NCI-H345 treated with DMSO at 0.1 percent for 48 hours (cell line): Measurements from ENCODE around the gene GJC1.
"Not testable (repeated sequence)": the region's sequence is repeated elsewhere in the genome, so short reads cannot be mapped to it uniquely, and the experiment has no call there.

ENCODE experiments used
- DNase-seq: peaks from one replicate; lab custom pipeline; 2025; ENCODE audit not compliant: unreplicated experiment; lab: John Stamatoyannopoulos, UW

Gene GJC1

DNA sequence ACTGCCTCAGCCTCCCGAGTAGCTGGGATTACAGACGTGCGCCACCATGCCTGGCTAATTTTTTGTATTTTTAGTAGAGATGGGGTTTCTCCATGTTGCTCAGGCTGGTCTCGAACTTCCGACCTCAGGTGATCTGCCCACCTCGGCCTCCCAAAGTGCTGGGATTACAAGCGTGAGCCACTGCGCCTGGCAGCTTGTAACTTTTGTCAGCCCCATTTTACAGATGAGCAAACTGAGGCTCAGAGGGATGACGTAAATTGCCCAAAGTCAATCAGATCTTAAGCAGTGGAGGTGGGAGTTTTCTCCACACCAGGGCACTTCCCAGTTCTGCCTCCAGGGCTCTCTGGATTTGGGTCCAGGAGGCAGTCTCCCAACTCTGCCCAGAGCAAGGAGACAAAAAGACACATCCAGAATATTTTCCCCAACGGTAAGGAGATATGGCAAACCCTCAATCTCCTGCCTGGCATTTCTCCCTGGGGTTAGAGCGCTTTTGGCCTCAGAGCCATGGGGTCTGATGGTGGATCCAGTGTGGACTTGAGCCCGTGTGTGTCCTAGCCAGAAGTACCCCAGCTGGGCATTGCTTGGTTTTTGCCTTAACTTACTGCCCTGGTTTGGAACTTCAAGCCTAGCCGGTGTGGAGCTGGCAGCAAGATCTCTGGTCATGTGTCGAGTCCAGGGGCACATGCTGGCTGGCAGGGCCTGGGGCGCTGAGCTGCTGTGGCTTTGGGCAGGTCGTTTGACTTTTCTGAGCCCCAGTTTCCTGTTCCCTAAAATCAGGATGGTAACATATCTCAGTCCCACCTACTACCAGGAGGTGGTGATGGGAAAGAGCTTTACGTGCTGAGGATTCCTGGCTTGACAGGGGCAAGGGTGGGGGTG, 67.9 kb downstream of the GJC1 start:
- DNase-seq: no peak

DNA sequence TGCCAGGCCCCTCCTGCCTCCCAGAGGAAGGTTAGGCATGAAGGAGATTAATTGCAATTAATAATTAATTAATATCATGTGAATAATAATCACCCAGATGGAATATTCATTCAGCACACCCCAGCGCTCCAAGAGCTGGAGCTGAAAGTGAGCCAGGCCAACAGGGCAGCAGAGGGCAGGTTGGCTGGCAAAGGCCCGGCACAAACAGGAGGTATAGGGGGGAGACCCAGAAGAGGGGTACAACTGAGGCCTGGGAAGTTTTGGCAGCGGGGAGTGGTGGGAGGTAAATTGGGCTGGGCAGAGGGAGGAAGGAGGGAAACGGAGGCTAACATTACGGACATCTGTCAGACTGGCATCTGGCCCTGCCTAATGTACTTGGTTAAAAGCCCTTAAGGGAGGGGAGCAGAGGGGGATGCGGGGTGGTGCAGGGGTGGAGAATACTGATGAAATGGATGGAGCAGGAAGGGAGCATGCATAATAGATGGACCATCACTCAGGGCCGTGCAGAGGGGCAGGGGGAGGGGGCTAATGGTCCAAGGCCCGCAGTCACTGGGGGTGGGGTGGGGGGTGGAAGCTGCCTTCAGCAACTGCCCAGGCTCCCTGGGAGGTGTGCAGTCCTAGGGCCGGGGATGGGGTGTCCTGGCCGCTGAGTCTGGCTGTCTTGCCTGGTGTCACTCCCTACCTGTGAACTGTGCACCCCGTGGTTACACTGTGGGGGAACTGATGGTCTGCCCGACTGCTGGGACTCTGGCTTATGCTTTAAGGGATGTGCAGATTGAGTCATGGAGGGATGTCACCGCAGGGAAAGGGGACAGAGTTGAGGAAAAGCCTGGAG, 69.4 kb downstream of the GJC1 start:
- no peak for DNase-seq

DNA sequence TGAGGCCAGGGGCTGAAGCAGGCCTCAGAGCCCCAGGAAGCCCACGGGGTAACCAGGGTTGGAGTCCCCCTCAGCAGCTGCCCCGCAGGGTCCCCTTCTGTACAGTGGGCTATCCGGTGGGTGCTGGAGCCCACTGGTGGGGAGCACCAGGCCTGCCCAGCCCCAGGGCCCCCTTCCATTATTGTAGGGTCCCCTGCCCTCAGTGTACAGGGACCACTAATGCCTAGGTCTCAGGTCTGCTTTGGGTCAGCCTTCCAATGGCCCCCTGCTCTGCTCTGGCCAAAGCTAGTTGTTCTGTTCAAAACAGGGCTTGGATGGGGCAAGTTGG, 70.2 kb downstream of the GJC1 start:
- no peak for DNase-seq

DNA sequence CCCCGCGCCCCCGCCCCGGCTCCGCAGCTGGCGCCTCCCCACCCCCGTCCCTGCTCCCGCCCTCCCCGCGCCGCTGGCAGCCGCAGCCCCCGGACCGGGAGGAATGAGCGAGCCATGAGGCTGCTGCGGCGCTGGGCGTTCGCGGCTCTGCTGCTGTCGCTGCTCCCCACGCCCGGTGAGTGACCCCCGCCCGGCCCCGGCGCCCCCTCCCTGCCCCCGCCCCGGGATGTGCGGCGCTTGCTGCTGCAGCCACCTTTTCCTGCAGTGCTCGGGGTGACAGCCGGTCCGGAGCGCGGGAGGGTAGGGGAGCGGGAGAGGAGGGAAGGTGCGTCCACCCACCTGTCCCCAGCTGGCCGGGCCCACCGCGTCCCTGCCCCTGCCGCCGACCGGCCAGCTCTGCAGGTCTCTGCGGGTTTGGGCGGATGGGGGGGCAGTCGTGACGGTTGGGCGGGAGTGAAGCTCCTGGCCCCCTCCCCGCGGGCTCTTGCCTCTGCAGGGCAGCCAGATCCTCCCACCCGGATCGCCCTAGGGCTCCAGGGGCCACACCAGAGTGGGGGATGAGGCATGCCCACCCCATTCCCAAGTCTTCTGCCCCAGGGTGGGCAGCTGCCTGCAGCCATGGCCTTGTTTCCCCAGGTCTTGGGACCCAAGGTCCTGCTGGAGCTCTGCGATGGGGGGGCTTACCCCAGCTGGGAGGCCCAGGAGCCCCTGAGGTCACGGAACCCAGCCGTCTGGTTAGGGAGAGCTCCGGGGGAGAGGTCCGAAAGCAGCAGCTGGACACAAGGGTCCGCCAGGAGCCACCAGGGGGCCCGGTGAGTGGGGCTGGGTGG, 70.8 kb downstream of the GJC1 start:
- no peak for DNase-seq

DNA sequence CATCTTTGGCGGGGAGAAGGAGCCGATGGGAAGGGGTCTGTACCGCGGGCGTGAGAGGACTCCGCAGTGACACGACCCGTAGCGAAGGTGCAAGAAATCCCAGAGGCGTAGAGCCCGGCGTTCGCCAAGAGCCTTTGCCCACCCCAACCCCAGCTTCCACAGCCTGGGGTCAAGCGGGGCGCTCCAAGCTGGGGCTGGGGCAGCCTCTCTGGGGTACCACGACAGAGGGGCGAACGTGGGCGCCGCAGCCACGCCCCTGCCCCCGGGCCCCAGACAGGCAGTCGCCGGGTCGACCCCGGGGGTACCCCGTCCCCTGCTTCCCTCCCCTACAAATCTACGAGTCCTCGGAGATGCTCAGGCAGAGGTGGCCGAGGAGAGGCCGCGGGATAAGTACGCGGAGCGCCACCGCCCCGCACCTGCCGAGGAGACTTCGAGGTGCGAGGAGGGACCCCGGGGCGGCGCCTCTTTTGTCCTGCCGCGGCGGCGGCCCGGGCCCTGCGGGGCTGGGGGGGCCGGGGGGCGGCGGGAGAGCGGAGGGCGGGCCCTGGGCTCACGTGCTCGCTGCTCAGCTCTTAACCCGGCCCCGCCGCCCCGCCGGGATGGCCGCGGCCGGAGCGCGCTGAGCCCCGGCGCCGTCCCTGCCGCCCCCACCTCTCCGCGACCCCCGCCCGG, 71.5 kb downstream of the GJC1 start, which contains the start of gene ADAM11:
Gene ADAM11 (plus strand): TSS at position 575 of the 672 bp plus-strand sequence. CDS start 212 bp downstream, outside the sequence.
- DNase-seq: no peak

DNA sequence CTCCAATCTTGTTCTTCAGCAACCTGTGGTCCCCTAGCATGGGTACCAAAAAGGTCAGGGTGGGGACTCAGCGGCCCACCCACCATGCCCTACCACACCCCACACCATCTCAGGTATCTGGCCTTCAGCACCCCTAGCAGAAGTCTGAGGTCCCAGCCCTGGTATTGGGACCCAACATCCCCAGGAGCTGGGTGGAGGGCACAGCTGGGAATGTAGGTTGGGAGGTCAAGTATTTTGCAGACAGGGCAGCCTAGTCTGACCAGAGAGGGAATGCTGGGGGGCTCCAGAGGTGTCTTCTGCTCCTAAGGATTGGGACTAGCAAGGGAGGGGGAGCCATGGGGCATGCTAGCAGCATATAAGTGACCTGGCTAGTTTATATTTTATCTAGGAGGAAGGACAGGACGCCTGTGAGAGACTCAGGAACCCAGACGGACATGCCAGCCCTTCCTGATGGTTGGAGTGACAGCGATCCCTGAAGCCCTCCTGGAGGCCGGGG, 72.1 kb downstream of the GJC1 start:
- no peak for DNase-seq

DNA sequence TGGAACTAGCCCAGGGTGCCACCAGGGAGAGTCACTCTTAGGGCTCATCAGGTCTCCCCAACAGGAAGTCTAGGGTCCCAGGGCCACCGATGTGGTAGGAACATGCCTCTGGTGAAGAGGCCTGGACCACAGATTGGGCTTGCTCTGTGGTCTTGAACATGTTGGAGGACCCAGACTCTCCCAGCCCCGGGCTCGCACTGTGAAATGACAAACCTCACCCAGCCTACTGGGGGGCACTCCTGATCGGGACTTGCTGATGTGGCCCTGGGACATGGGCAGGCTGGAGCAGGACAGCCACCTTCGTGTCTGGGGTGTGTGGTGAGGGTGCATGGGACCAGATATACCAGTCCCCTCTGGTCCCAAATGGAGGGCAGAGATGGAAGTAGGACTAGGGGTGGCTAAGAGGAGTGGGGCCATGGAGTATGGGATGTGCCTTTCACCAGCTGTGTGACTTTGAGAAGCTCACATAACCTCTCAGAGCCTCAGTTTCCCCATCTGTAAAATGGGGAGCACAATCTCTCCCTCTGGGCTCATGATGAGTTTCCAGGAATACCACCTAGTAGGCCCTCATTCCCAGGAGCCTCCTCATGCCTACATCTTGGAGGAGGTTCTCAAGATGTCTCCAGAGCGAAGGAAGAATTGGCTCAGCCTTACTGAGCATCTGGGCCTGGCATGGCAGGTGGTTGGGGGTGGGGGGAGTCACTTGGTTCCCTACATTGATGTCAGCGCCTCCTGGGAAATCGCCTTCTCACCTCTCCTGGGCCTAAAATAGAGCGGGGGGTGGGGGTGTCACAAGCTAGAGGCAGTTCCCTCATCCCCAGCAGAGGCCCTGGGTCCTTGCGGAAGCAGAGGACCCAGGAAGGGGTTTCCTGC, 72.8 kb downstream of the GJC1 start:
- DNase-seq: no peak

DNA sequence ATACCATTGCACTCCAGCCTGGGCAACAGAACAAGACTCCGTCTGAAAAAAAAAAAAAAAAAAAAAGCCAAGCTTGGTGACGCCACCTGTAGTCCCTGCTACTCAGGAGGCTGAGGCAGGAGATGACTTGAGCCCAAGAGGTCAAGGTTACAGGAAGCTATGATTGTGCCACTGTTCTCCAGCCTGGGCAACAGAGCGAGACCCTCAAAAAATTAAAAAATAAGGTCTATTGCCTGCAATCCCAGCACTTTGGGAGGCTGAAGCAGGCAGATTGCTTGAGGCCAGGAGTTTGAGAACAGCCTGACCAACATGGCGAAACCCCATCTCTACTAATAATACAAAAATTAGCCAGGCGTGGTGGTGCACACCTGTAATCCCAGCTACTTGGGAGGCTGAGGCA, 74.9 kb downstream of the GJC1 start:
- DNase-seq: not testable (repeated sequence)

DNA sequence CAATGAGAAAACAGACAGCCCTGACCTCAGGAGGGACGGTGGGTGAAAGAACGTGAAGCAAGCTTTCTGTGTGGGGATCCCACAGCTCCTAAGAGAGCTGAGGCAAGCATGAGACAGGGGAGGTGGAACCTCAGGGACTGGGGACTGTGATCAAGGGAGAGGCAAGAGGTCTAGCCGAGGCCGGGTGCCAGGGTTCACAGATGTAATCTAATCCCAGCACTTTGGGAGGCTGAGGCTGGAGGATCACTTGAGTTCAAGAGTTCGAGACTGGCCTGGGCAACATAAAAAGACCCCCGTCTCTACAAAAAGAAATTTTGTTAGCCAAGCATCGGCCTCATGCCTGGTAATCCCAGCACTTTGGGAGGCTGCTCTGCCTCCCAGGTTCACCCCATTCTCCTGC, 75.8 kb downstream of the GJC1 start:
- no peak for DNase-seq

DNA sequence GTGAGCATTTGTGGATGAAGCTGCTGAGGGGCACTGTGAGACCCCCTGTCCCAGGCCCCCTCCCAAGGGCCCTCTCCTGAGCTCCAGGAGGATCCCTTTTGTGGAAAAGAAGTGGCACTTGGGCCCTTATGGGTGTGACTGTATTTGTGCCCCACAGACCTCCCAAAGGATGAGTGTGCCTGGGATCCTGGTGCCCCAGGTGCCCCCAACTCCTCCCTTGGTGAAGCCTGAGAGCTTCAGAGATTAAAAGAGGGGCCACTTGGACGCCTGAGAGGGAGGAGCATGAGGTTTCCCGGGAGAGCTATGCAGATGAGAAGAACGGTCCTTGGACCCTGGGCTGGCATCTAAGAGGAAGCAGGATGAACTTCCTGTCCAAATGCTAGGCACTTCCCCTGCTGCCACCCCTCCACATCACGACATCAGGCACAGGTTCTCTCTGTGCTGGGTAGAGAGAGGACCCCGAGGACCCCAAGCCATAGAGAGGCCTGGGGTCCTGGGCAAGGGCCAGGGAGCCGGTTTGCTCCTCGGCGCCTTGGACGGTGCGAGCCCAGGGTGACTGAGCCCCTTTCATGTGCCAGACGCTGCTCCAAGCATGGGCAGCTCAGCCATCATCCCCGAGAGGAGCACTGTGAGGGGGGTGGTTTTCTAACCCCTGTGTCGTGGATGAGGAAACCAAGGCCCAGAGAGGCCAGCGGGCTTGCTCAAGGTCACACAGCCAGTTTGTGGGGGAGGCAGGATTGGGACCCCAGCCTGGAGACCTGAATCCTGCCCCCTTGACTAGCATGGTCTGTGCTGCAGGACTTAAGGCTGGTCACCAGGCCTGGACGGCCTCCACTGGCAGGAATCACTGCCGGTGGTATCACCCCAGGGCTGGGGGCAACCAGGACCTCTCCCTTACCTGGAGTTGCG, 76.9 kb downstream of the GJC1 start:
- DNase-seq: no peak

DNA sequence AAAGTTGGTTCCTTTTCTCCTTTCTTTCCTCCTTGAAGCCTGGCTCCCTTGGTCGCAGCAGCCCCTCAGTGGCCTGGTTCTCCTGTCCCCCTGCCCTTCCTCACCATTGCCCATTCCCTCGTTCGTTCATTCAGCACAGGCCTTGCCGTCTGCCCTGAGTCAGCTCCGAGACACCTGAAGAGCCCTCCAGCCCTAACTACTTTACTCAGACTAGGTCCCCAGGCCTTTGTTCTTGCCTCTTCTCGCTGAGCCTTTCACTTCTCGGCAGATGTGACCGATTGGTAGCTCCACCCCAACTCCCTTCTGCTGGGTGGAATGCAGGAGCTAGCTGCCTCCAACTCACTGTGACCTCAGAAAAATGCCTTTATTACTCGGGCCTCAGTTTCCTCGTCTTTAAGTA, 78.3 kb downstream of the GJC1 start:
- DNase-seq: no peak

DNA sequence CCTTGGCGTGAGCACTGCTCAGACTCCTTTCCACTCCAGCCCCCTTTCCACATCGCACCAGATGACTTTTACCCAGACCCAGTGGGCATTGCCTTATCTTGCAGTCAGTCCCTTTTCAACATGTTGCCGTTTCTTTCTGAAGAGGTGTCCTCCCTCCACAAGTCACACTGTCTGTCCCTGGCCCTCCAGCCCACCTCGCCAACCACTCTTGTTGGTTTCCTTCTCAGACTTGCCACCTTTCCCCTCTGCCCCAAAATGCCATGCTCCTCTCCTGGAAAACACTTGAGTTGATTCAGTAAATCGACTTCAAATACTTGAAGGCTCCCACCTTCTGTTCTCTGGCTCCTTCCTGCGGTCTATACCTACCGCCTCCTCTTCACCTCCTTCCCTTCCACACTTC, 78.8 kb downstream of the GJC1 start:
- DNase-seq: no peak

DNA sequence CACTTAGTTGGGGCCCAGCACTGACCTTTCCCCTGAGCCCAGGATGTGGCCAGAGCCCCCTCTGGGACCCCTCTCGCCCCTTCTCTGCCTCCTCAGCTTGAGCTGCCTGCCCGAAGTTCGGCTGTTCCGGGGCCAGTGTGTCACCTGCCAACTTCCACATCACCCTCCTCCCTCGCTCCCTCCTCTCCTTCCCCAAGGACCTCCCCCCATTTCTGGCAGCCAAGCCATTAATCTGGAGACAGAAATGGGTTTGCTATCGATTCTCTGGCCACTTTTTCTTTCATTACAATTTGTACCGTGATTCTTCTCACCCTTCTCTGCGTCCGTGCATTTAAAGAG, 80.1 kb downstream of the GJC1 start:
- no peak for DNase-seq

DNA sequence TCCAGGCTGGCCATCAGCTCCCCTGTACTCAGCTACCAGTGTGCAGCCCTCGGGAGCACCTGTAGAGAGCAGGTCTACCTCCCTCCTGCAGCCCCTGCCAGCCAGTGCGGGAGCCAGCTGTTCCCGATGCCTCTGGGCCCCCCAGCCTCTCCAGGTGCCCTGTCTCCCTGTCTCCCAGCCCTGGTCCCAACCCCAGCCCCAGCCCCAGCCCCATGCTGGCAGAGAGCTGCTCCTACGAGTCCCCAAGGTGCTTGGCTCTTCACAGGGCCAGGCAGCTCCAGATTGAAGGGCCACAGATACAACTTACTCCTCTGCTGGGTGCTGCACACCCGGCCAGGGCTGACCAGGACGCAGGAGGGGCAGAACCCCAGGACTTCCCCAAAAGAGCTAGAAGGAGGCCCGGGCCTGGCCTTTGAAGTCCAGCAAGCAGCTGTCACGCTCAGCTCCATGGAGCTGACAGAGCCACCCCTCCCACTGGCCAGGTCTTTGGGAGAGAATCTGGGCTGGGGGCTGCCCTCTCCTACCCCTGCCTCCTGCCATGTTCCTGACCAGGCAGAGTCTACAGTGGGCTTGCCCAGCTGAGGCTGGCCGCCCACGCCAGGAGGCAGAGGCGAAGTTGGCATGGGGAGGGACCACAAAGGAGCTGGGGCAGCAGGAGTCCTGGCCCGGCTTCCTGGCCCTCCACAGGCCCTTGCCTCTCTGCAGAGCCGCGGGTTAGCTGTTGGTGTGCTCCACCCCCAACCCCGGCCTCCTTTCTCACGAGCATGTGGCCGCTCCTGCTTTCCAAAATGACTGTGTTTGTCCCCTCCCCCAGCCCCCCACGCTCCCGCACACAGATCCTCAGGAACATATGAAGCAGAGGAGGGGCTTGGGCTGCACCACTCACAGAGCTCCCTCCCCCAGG, 80.8 kb downstream of the GJC1 start:
- DNase-seq: no peak
